ENCODE measurements around the gene HPCAL1. TPM values are rescaled to one million over a fixed set of nuclear protein-coding genes. Genes with fewer than 3 reads are reported as not detected.

The HPCAL1 gene
- total RNA-seq, 1 experiment from 2014 or later, result 312 TPM

DNA sequence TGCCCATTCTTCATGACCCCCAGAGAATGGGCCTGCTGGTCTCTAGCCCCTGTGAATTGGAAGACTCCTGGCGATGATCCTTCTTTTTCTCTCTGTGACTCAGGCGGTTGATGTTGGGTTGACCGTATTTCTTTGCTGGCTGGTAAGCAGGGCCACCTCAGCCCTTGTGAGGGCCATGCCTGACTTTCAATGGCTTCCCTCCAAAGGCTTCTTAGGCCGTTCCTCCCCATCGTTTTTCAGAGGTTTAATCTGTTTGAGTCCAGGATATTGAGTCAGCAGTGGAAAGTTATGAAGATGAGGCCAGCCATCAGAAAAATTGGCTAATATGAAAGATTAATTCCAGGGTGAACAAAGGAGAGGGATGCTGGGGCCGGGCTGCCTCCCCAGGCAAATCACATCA, 13.6 kb downstream of the HPCAL1 start:
- 0 out of 2 replicates have a peak, but pooled peaks cover 5% of the 10 kb centered on the region for H3K9me2 ChIP-seq (replicated peaks; ENCODE audit: low read length)
- no TSS peak for BruUV-seq (replicated peaks)
- no peaks in the 10 kb centered on the region for H3K4me1 ChIP-seq (ENCODE audit: insufficient read depth, low read length)
- peaks cover 31% of the 10 kb centered on the region for H3K36me3 ChIP-seq (ENCODE audit: low read depth, low read length)
- peaks cover 94% of the 10 kb centered on the region for H4K20me1 ChIP-seq (ENCODE audit: low read length)
- no peak overlapping the region for H3K9ac ChIP-seq (ENCODE audit: low read length)
- DNase-seq, result no peak
- no peak overlapping the region for H3K4me3 ChIP-seq (ENCODE audit: low read length)
- H3K9me3 ChIP-seq (ENCODE audit: low read length), result no peaks in the 10 kb centered on the region
- H3K27me3 ChIP-seq (ENCODE audit: low read length), result no peaks in the 10 kb centered on the region
- peaks cover 99% of the 10 kb centered on the region for H3K79me2 ChIP-seq (ENCODE audit: low read length)
- no peak for TF ChIP-seq EZH2 (IDR thresholded peaks at IDR 0.05; ENCODE audit: low read length, unreplicated experiment)
- TF ChIP-seq EZH2phosphoT487 (IDR thresholded peaks at IDR 0.05; ENCODE audit: borderline replicate concordance, low read length), result no peak
- TF ChIP-seq, protein P1, sequence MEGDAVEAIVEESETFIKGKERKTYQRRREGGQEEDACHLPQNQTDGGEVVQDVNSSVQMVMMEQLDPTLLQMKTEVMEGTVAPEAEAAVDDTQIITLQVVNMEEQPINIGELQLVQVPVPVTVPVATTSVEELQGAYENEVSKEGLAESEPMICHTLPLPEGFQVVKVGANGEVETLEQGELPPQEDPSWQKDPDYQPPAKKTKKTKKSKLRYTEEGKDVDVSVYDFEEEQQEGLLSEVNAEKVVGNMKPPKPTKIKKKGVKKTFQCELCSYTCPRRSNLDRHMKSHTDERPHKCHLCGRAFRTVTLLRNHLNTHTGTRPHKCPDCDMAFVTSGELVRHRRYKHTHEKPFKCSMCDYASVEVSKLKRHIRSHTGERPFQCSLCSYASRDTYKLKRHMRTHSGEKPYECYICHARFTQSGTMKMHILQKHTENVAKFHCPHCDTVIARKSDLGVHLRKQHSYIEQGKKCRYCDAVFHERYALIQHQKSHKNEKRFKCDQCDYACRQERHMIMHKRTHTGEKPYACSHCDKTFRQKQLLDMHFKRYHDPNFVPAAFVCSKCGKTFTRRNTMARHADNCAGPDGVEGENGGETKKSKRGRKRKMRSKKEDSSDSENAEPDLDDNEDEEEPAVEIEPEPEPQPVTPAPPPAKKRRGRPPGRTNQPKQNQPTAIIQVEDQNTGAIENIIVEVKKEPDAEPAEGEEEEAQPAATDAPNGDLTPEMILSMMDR (conservative IDR thresholded peaks at IDR 0.05; ENCODE audit: low read depth, low read length), result no peak
- intact Hi-C loops (cut with micrococcal nuclease), result no loop called here
- no peak overlapping the region for H3K4me2 ChIP-seq (ENCODE audit: low read length)
- ATAC-seq, result no peak
- no peaks in the 10 kb centered on the region for H3F3A ChIP-seq (ENCODE audit: low read length, unreplicated experiment)
- POLR2A ChIA-PET (ENCODE audit: unreplicated experiment), result no interaction called here
- H3K27ac ChIP-seq (ENCODE audit: low read length), result no peak overlapping the region
- H2AFZ ChIP-seq (ENCODE audit: low read length), result no peak overlapping the region
- CTCF ChIA-PET, result no interaction called here

DNA sequence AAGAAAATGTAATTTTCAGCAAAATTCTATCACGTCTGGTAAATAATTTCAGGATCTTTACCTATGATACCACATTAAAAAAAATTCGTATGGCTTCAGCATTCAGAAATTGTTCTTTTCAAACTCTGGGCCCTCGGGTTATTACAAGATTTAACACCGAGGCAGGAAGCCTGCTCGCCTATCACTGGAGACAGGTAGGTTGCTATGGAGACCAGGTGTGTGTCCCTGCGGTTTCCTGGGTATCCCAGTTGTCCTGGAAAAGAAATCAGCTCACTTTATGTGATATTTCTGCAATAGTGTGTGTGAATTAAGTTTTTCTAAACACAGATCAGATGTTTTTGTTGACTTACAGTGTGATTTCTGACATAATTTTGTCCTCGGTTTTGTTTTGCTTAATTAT, 14.2 kb downstream of the HPCAL1 start:
- no peaks in the 10 kb centered on the region for H3K4me1 ChIP-seq (ENCODE audit: insufficient read depth, low read length)
- POLR2A ChIA-PET (ENCODE audit: unreplicated experiment), result no interaction called here
- CTCF ChIA-PET, result no interaction called here
- H3K4me2 ChIP-seq (ENCODE audit: low read length), result no peak overlapping the region
- no TSS peak for BruUV-seq (replicated peaks)
- no peak for ATAC-seq
- no peak overlapping the region for H3K27ac ChIP-seq (ENCODE audit: low read length)
- no peak overlapping the region for H3K4me3 ChIP-seq (ENCODE audit: low read length)
- TF ChIP-seq EZH2phosphoT487 (IDR thresholded peaks at IDR 0.05; ENCODE audit: borderline replicate concordance, low read length) (no peak), EZH2 (IDR thresholded peaks at IDR 0.05; ENCODE audit: low read length, unreplicated experiment) (no peak)
- TF ChIP-seq, protein P1 (conservative IDR thresholded peaks at IDR 0.05; ENCODE audit: low read depth, low read length), result no peak
- H3F3A ChIP-seq (ENCODE audit: low read length, unreplicated experiment), result no peaks in the 10 kb centered on the region
- H3K79me2 ChIP-seq (ENCODE audit: low read length), result peaks cover 99% of the 10 kb centered on the region
- H2AFZ ChIP-seq (ENCODE audit: low read length), result no peak overlapping the region
- DNase-seq, result no peak
- no peaks in the 10 kb centered on the region for H3K27me3 ChIP-seq (ENCODE audit: low read length)
- no peaks in the 10 kb centered on the region for H3K9me3 ChIP-seq (ENCODE audit: low read length)
- H3K36me3 ChIP-seq (ENCODE audit: low read depth, low read length), result peaks cover 30% of the 10 kb centered on the region
- intact Hi-C loops (cut with micrococcal nuclease), result no loop called here
- H3K9me2 ChIP-seq (replicated peaks; ENCODE audit: low read length), result 0 out of 2 replicates have a peak, but pooled peaks cover 5% of the 10 kb centered on the region
- no peak overlapping the region for H3K9ac ChIP-seq (ENCODE audit: low read length)
- H4K20me1 ChIP-seq (ENCODE audit: low read length), result peaks cover 93% of the 10 kb centered on the region

DNA sequence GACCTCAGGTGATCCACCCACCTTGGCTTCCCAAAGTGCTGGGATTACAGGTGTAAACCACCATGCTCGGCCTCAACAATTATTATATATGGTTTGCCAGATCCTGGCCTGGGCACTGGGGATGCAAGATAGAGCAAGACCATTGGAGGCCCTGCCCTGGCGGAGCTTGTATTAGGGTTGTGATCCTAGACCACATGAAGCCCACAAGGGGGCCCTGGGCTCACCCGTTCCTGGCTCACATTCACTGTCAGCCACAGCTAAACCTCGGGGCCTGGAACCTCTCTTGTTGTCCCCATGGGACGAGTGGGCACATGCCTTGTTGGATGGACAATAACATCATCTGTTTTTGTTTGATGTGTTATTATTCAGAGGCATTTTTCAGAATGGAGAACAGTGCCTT, 14.9 kb downstream of the HPCAL1 start:
- intact Hi-C loops (cut with micrococcal nuclease), result no loop called here
- ChIA-PET POLR2A (ENCODE audit: unreplicated experiment) (no interaction called here), CTCF (no interaction called here)
- Histone ChIP-seq H3K4me3 (ENCODE audit: low read length) (no peak overlapping the region), H3K4me2 (ENCODE audit: low read length) (no peak overlapping the region), H3F3A (ENCODE audit: low read length, unreplicated experiment) (no peaks in the 10 kb centered on the region), H3K9me2 (replicated peaks; ENCODE audit: low read length) (0 out of 2 replicates have a peak, but pooled peaks cover 2% of the 10 kb centered on the region), H3K27ac (ENCODE audit: low read length) (no peak overlapping the region), H3K36me3 (ENCODE audit: low read depth, low read length) (peaks cover 28% of the 10 kb centered on the region), H3K79me2 (ENCODE audit: low read length) (peaks cover 99% of the 10 kb centered on the region), H3K27me3 (ENCODE audit: low read length) (no peaks in the 10 kb centered on the region), H3K9ac (ENCODE audit: low read length) (no peak overlapping the region), H4K20me1 (ENCODE audit: low read length) (peaks cover 91% of the 10 kb centered on the region), H3K4me1 (ENCODE audit: insufficient read depth, low read length) (no peaks in the 10 kb centered on the region), H2AFZ (ENCODE audit: low read length) (no peak overlapping the region), H3K9me3 (ENCODE audit: low read length) (no peaks in the 10 kb centered on the region)
- no peak for DNase-seq
- no peak for ATAC-seq
- TF ChIP-seq EZH2phosphoT487 (IDR thresholded peaks at IDR 0.05; ENCODE audit: borderline replicate concordance, low read length) (no peak), EZH2 (IDR thresholded peaks at IDR 0.05; ENCODE audit: low read length, unreplicated experiment) (no peak)
- TF ChIP-seq, protein P1 (conservative IDR thresholded peaks at IDR 0.05; ENCODE audit: low read depth, low read length), result no peak
- BruUV-seq (replicated peaks), result no TSS peak
